K562 (cell line): Measurements from ENCODE around the gene RASGRP4. TPM values are rescaled to one million over a fixed set of nuclear protein-coding genes. Genes with fewer than 3 reads are reported as not detected.

ENCODE experiments used
- ATAC-seq: fragments of 200-7000 bp; cut with Tn5 transposase; 3 replicates; pipeline ENCODE4 v1.9.1; 2020; ENCODE audit warnings: moderate library complexity
- BruUV-seq: library from RNA; stranded (reverse); fragments of 400-500 nt; replicated peaks from 2 replicates; lab custom pipeline; 2021; lab: Mats Ljungman, UMichigan
- CTCF ChIA-PET: fragments of 300-600 bp; formaldehyde crosslinking; extraction: SDS; loops from one replicate; lab custom pipeline; 2021; ENCODE audit warnings: low intra/inter-chr PET ratio; lab: Yijun Ruan, JAX
- POLR2A ChIA-PET: fragments of 300-600, 350-650 bp; sonication (Branson Sonifier 250); formaldehyde crosslinking; extraction: SDS; loops from one replicate; lab custom pipeline; 2021; ENCODE audit warnings: antibody characterized with exemption, inconsistent platforms; lab: Yijun Ruan, JAX
- DNase-seq, 4 experiments: peaks; one replicate each; pipeline versions ENCODE4 v3.0.0 to v3.0.0-alpha.2; 2011 to 2018; ENCODE audit warnings: low spot score in 3 of 4, mixed read lengths in 3 of 4; ENCODE audit errors: extremely low read depth in 1 of 4
- FAIRE-seq: peaks from 2 replicates; lab custom pipeline; 2011; peaks lifted over from hg19 to GRCh38; lab: Jason Lieb, UNC
- H2AFZ ChIP-seq: 2 replicates; pipeline ENCODE4 v1.6.0; 2011; ENCODE audit warnings: low read depth, low read length, control low read depth, inconsistent platforms
- H3K27ac ChIP-seq: fragments of 200-600 bp; 3 replicates; pipeline ENCODE4 v1.8.0; 2011; ENCODE audit warnings: low read depth, mild to moderate bottlenecking, control low read depth, inconsistent platforms, low read length, moderate library complexity, mixed read lengths; ENCODE audit errors: extremely low read depth
- H3K27me3 ChIP-seq, 2 experiments: fragments of 300-600 bp in 1 of 2; 2 replicates in 1 of 2; 3 replicates in 1 of 2; pipeline versions ENCODE4 v1.6.0 to v1.8.0; 2011; ENCODE audit warnings: inconsistent platforms in 2 of 2, low read length in 2 of 2, mild to moderate bottlenecking in 1 of 2, mixed read lengths in 1 of 2, moderate library complexity in 1 of 2; ENCODE audit not compliant: control insufficient read depth in 2 of 2, insufficient read depth in 2 of 2
- H3K36me3 ChIP-seq: fragments of 300-600 bp; 3 replicates; pipeline ENCODE4 v1.8.0; 2011; ENCODE audit warnings: mild to moderate bottlenecking, low read length, inconsistent platforms; ENCODE audit not compliant: control insufficient read depth, insufficient read depth
- H3K4me1 ChIP-seq, 2 experiments: fragments of 200-600 bp in 1 of 2; replicated peaks in 1 of 2; 2 replicates in 1 of 2; 3 replicates in 1 of 2; pipeline versions ENCODE4 v1.5.1 to v1.8.0; 2011; ENCODE audit warnings: inconsistent platforms in 2 of 2, low read length in 2 of 2, mild to moderate bottlenecking in 1 of 2, mixed read lengths in 1 of 2, moderate library complexity in 1 of 2; ENCODE audit not compliant: control insufficient read depth in 2 of 2, insufficient read depth in 2 of 2
- H3K4me2 ChIP-seq: 2 replicates; pipeline ENCODE4 v1.6.1; 2011; ENCODE audit warnings: low read length, control low read depth, inconsistent platforms, mixed read lengths; ENCODE audit not compliant: insufficient read depth
- H3K4me3 ChIP-seq: fragments of 200-600 bp; sonication (generic), shearing (Covaris generic); 2 replicates; pipeline ENCODE4 v1.5.1; 2016; ENCODE audit warnings: control low read depth, inconsistent platforms
- H3K79me2 ChIP-seq: fragments of 200-600 bp; 3 replicates; pipeline ENCODE4 v1.8.0; 2011; ENCODE audit warnings: low read length, inconsistent platforms; ENCODE audit not compliant: control insufficient read depth, insufficient read depth
- H3K9ac ChIP-seq, 2 experiments: 2 replicates each; pipeline versions ENCODE4 v1.6.0 to v1.6.1; 2011; ENCODE audit warnings: low read depth in 2 of 2, low read length in 2 of 2, control low read depth in 1 of 2, inconsistent platforms in 1 of 2, mild to moderate bottlenecking in 1 of 2, mixed read lengths in 1 of 2; ENCODE audit not compliant: insufficient read depth in 1 of 2
- H3K9me1 ChIP-seq: one replicate; pipeline ENCODE4 v1.6.0; 2011; ENCODE audit warnings: inconsistent platforms, mild to moderate bottlenecking, low read length, moderate library complexity; ENCODE audit not compliant: control insufficient read depth, insufficient read depth
- H3K9me3 ChIP-seq: replicated peaks from 2 replicates; pipeline ENCODE4 v1.5.1; 2011; ENCODE audit warnings: low read depth, low read length, inconsistent platforms; ENCODE audit not compliant: control insufficient read depth, insufficient read depth
- H4K20me1 ChIP-seq: replicated peaks from 2 replicates; pipeline ENCODE4 v1.6.1; 2011; ENCODE audit warnings: low read length, inconsistent platforms, mixed read lengths; ENCODE audit not compliant: control insufficient read depth, insufficient read depth
- ADNP ChIP-seq: fragments of 200-800 bp; sonication (Bioruptor generic); IDR thresholded peaks from 2 replicates; pipeline ENCODE4 v1.6.1; 2016; ENCODE audit warnings: missing genetic modification characterization, missing compliant biosample characterization
- CBX5 ChIP-seq: IDR thresholded peaks from 2 replicates; pipeline ENCODE4 v1.6.1; 2014; ENCODE audit warnings: low read depth, borderline replicate concordance
- CCNT2 ChIP-seq: IDR thresholded peaks from 2 replicates; pipeline ENCODE4 v1.6.1; 2011; ENCODE audit warnings: borderline replicate concordance, low read depth, mild to moderate bottlenecking, moderate library complexity, mixed read lengths, low read length; ENCODE audit not compliant: insufficient read length; ENCODE audit errors: extremely low read depth
- FOXK2 ChIP-seq, 2 experiments: fragments of 450-650 bp; IDR thresholded peaks in 1 of 2; conservative IDR thresholded peaks in 1 of 2; 2 replicates each; pipeline ENCODE4 v1.6.1; 2016; ENCODE audit warnings: low read depth in 2 of 2, mild to moderate bottlenecking in 1 of 2
- HDAC6 ChIP-seq: IDR thresholded peaks from 2 replicates; pipeline ENCODE4 v1.6.1; 2012; ENCODE audit warnings: low read depth, mild to moderate bottlenecking, control low read depth, inconsistent platforms, low read length, moderate library complexity
- POLR2G ChIP-seq: fragments of 200-400 bp; formaldehyde crosslinking; IDR thresholded peaks from 2 replicates; pipeline ENCODE4 v1.6.1; 2017; ENCODE audit warnings: low read depth, mild to moderate bottlenecking, antibody characterized with exemption, low read length, moderate library complexity
- SMAD3 ChIP-seq: fragments of 450-650 bp; formaldehyde crosslinking; conservative IDR thresholded peaks from 2 replicates; pipeline ENCODE4 v1.4.0; 2020; ENCODE audit warnings: mild to moderate bottlenecking
- ZFP1 ChIP-seq: fragments of 450-650 bp; formaldehyde crosslinking; IDR thresholded peaks from 2 replicates; pipeline ENCODE4 v1.4.0; 2020; ENCODE audit warnings: mild to moderate bottlenecking, mixed read lengths
- WGBS: fragments of 100-300 bp; shearing (Covaris generic); methylation state at CpG from one replicate; pipeline ENCODE4 v1.1.6; 2016; ENCODE audit warnings: low coverage, mixed read lengths; ENCODE audit not compliant: insufficient coverage; ENCODE audit errors: missing lambda C conversion rate; 5-methylcytosine and 5-hydroxymethylcytosine counted together
- in situ Hi-C: fragments of 300-500 bp; cut with MboI; formaldehyde crosslinking; loops from 4 replicates; pipeline ENCODE4 v1.15.0; 2018; ENCODE audit warnings: inconsistent platforms, mixed read lengths
- intact Hi-C: fragments of 100-400 bp; cut with micrococcal nuclease; formaldehyde crosslinking; loops from 2 replicates; pipeline ENCODE4 v1.14.2; 2022
- polyA plus RNA-seq, 8 experiments: library from polyadenylated mRNA; depleted of rRNA in 4 of 8; stranded (reverse) in 5 of 8; unstranded in 3 of 8; fragments of >200 nt; fragmentation: Nextera tagmentation in 2 of 8; fragmentation: Illumina TruSeq in 1 of 8; extraction: Ambion mirVana in 2 of 8; extraction: Trizol in 1 of 8; gene quantifications; 2 replicates each; pipeline versions ENCODE4 v1.2.1 to v1.2.3, GENCODE V29; 2011 to 2014; ENCODE audit warnings: inconsistent platforms in 1 of 8, missing spikeins in 1 of 8
- total RNA-seq, 7 experiments: library from RNA; depleted of rRNA in 6 of 7; stranded (reverse); fragments of >200 nt in 6 of 7; fragmentation: Illumina TruSeq in 2 of 7; extraction: Trizol in 2 of 7; gene quantifications; 2 replicates each; pipeline versions ENCODE4 v1.2.1 to v1.2.3, GENCODE V29; 2011 to 2021; ENCODE audit warnings: low replicate concordance in 1 of 7

Gene RASGRP4
- total and polyA plus RNA-seq, 9 of the 15 experiments (the other 6 are each of a cell fraction or from before 2014, with no cell fraction given) = 0.39 to 4.6 (median 3.8) TPM

GRCh38 chr19:38463365-38463764 is 37.3 kb upstream of the RASGRP4 start:
- Histone ChIP-seq H3K4me1 (peaks cover 0 to 13% of the 10 kb centered on the region in 2 experiments; a peak in 1 of 5 replicates), H3K9me1 (no peaks in the 10 kb centered on the region), H3K9ac (0 out of 4 replicates have a peak overlapping the region, but pooled peaks of 1 of the 2 experiments have one; percentile 36), H3K9me3 (no peaks in the 10 kb centered on the region), H3K4me2 (no peak overlapping the region), H3K79me2 (no peaks in the 10 kb centered on the region), H3K36me3 (peaks cover 40% of the 10 kb centered on the region; the same call in 1 of the 3 replicates), H4K20me1 (no peaks in the 10 kb centered on the region), H2AFZ (no peak overlapping the region), H3K4me3 (no peak overlapping the region), H3K27ac (no peak overlapping the region), H3K27me3 (no peaks in the 10 kb centered on the region)
- BruUV-seq = no TSS peak
- ChIA-PET CTCF (no interaction called here), POLR2A (no interaction called here)
- intact Hi-C loops = no loop called here
- in situ Hi-C loops = no loop called here
- no peak for ATAC-seq
- FAIRE-seq = no peak
- DNase-seq = no peak
- TF ChIP-seq ZFP1 (CRISPR knock-in tag) (no peak), ADNP (no peak), CBX5 (no peak), FOXK2 (conservative IDR thresholded peaks at IDR 0.05 in 1 of 2, IDR thresholded peaks at IDR 0.05 in 1 of 2; ENCODE audit: low read depth in 2 of 2) (no peak), SMAD3 (CRISPR knock-in tag) (no peak), POLR2G (0 out of 2 replicates have a peak, but pooled peaks have one; percentile 20), CCNT2 (no peak), HDAC6 (no peak)
- 79% methylated on average over 10 of the region's 18 CpGs for WGBS
